ENCODE results near the gene EPHB2. TPM values are rescaled to one million over a fixed set of nuclear protein-coding genes. Genes with fewer than 3 reads are reported as not detected.

Gene EPHB2
- total and polyA plus RNA-seq, 2 of the 4 experiments (the other 2 are of a cell fraction), result 52.3 to 58.8 TPM

GRCh38 chr1:22808186-22808675 lies 97.6 kb downstream of the EPHB2 start:
- no CpG with 5 or more reads among the region's 6 CpGs for WGBS, 2 experiments (ENCODE audit: extremely low coverage in 2 of 2, insufficient read length in 1 of 2)
- H3K27ac ChIP-seq (ENCODE audit: insufficient read depth, low read length), result peak overlapping the region; percentile 15; the same call in 1 of the 2 replicates
- H3K4me2 ChIP-seq (ENCODE audit: low read depth, low read length), result no peak overlapping the region
- intact Hi-C loops (cut with micrococcal nuclease), result loop anchor here (2.0 kb wide), 2 partner anchors 13 to 103 kb away; no protein-coding TSS in a partner anchor
- no peak overlapping the region for H4K5ac ChIP-seq (ENCODE audit: low read depth, low read length)
- H3K4me1 ChIP-seq (ENCODE audit: control insufficient read depth, insufficient read depth, low read length), result peaks cover 13% of the 10 kb centered on the region
- H3K9me3 ChIP-seq (ENCODE audit: control insufficient read depth, insufficient read depth, low read length), result no peaks in the 10 kb centered on the region
- peak overlapping the region in 1 of 2 experiments; percentile 40; a peak in 2 of 4 replicates for H4K8ac ChIP-seq (ENCODE audit: low read depth in 2 of 2, low read length in 2 of 2)
- H3K23ac ChIP-seq (ENCODE audit: low read depth, low read length), result no peak overlapping the region
- no peak overlapping the region for H3K18ac ChIP-seq (ENCODE audit: low read depth, low read length)
- no peak overlapping the region for H3K4me3 ChIP-seq (ENCODE audit: insufficient read depth, low read depth, low read length)
- BruUV-seq (replicated peaks), result no TSS peak
- no peak overlapping the region for H3K9ac ChIP-seq (ENCODE audit: low read depth, low read length)
- CTCF ChIA-PET, result interaction anchor here (1.0 to 1.2 kb wide), 2 partner anchors 13 to 104 kb away, joined by 3 to 4 read pairs; no protein-coding TSS in a partner anchor
- H2BK20ac ChIP-seq (ENCODE audit: low read depth, low read length), result peak overlapping the region; percentile 9; the same call in 1 of the 2 replicates
- no peak overlapping the region; the same call in 1 of the 2 replicates for H2BK120ac ChIP-seq (ENCODE audit: low read depth, low read length)
- no peaks in the 10 kb centered on the region for H3K27me3 ChIP-seq (ENCODE audit: control insufficient read depth, insufficient read depth, low read length)
- DNase-seq (peak; percentile 88), ATAC-seq (ENCODE audit: low read depth) (peak; percentile 81)
- H3K79me1 ChIP-seq (ENCODE audit: low read depth in 1 of 2, low read length in 2 of 2), result peaks cover 14 to 57% of the 10 kb centered on the region in 2 experiments
- H2BK15ac ChIP-seq (ENCODE audit: low read depth, low read length), result peak overlapping the region; percentile 16; the same call in 1 of the 3 replicates
- H4K20me1 ChIP-seq (ENCODE audit: insufficient read depth, low read length), result peaks cover 31% of the 10 kb centered on the region
- peak overlapping the region; percentile 34 for H2AFZ ChIP-seq (replicated peaks; ENCODE audit: low read length, poor library complexity)
- H3K9me1 ChIP-seq (ENCODE audit: insufficient read depth, low read length), result peaks cover 33% of the 10 kb centered on the region
- peak overlapping the region; percentile 10; the same call in 1 of the 2 replicates for H3K56ac ChIP-seq (ENCODE audit: extremely low read depth, insufficient read depth, low read length)
- peak overlapping the region; percentile 52 for H2AK9ac ChIP-seq (replicated peaks; ENCODE audit: low read depth, low read length, poor library complexity)
- H3K36me3 ChIP-seq (ENCODE audit: control insufficient read depth, insufficient read depth, low read length), result no peaks in the 10 kb centered on the region; the same call in 1 of the 2 replicates
- H2AK5ac ChIP-seq (ENCODE audit: low read depth, low read length), result peak overlapping the region; percentile 43; the same call in 1 of the 2 replicates
- no peak overlapping the region for H4K91ac ChIP-seq (ENCODE audit: insufficient read depth, low read depth, low read length)
- POLR2A ChIA-PET (ENCODE audit: unreplicated experiment), result no interaction called here
- H2BK5ac ChIP-seq (ENCODE audit: low read depth, low read length, poor library complexity, severe bottlenecking), result peak overlapping the region; percentile 80
- H3K14ac ChIP-seq (replicated peaks; ENCODE audit: low read depth, low read length), result no peak overlapping the region
- dilution Hi-C loops (cut with HindIII; ENCODE audit: low sequenced_read_pairs, unreplicated experiment), result no loop called here
- peak overlapping the region; percentile 46; the same call in 1 of the 2 replicates for H3K4ac ChIP-seq (ENCODE audit: low read depth, low read length)
- no peak for TF ChIP-seq FOS (IDR thresholded peaks at IDR 0.05; ENCODE audit: low read depth, low read length)
- no peak for TF ChIP-seq USF2 (IDR thresholded peaks at IDR 0.05; ENCODE audit: low read depth, low read length)
- no peak for TF ChIP-seq MAFK (IDR thresholded peaks at IDR 0.05; ENCODE audit: low read depth, low read length)
- no peak for TF ChIP-seq CHD1 (IDR thresholded peaks at IDR 0.05; ENCODE audit: low read depth, low read length)
- TF ChIP-seq POLR2A (IDR thresholded peaks at IDR 0.05; ENCODE audit: low read depth, low read length), result no peak
- TF ChIP-seq MAZ (IDR thresholded peaks at IDR 0.05; ENCODE audit: borderline replicate concordance, low read depth, low read length), result no peak
- no peak for TF ChIP-seq BHLHE40 (IDR thresholded peaks at IDR 0.05; ENCODE audit: low read depth, low read length)
- TF ChIP-seq SMC3 (IDR thresholded peaks at IDR 0.05; ENCODE audit: low read depth, low read length), result no peak
- no peak for TF ChIP-seq RFX5 (IDR thresholded peaks at IDR 0.05; ENCODE audit: low read depth, low read length)
- TF ChIP-seq NFE2L2 (IDR thresholded peaks at IDR 0.05; ENCODE audit: low read depth, low read length), result no peak
- TF ChIP-seq ELK1 (IDR thresholded peaks at IDR 0.05; ENCODE audit: borderline replicate concordance, low read depth, low read length), result no peak
- in situ Hi-C loops (cut with MboI; ENCODE audit: low sequenced_read_pairs), result no loop called here

Measured in IMR-90 (cell line).